GM23338 (cell line): Measurements from ENCODE around the gene PAPPA. TPM values are rescaled to one million over a fixed set of nuclear protein-coding genes. Genes with fewer than 3 reads are reported as not detected.

Source experiments
- ATAC-seq: fragments of 200-7000 bp; cut with Tn5 transposase; 3 replicates; pipeline ENCODE4 v1.9.1; 2020
- DNase-seq: peaks from one replicate; pipeline ENCODE4 v3.0.0-alpha.2; 2015; ENCODE audit warnings: low spot score
- H2AFZ ChIP-seq: fragments of 200-600 bp; sonication (generic); 2 replicates; pipeline ENCODE4 v1.8.0; 2016; ENCODE audit warnings: antibody characterized with exemption, mild to moderate bottlenecking, moderate library complexity
- H3F3A ChIP-seq: fragments of 200-600 bp; sonication (generic); replicated peaks from 2 replicates; pipeline ENCODE4 v1.8.0; 2017; ENCODE audit warnings: antibody characterized with exemption, mixed run types, low read depth
- H3K27ac ChIP-seq: fragments of 200-600 bp; sonication (generic); 2 replicates; pipeline ENCODE4 v1.6.1; 2016; ENCODE audit warnings: low read depth
- H3K27me3 ChIP-seq: fragments of 200-600 bp; sonication (generic); 2 replicates; pipeline ENCODE4 v1.8.0; 2016; ENCODE audit warnings: mild to moderate bottlenecking, mixed run types, moderate library complexity; ENCODE audit not compliant: insufficient read depth
- H3K36me3 ChIP-seq: fragments of 200-600 bp; sonication (generic); 2 replicates; pipeline ENCODE4 v1.8.0; 2016; ENCODE audit warnings: mild to moderate bottlenecking; ENCODE audit not compliant: insufficient read depth
- H3K4me1 ChIP-seq: fragments of 200-600 bp; sonication (generic); 2 replicates; pipeline ENCODE4 v1.8.0; 2016; ENCODE audit warnings: mild to moderate bottlenecking, moderate library complexity; ENCODE audit not compliant: insufficient read depth
- H3K4me2 ChIP-seq: fragments of 200-600 bp; sonication (generic); 2 replicates; pipeline ENCODE4 v1.7.1; 2017; ENCODE audit warnings: mixed run types
- H3K4me3 ChIP-seq: fragments of 200-600 bp; sonication (generic); 2 replicates; pipeline ENCODE4 v1.6.1; 2016; ENCODE audit warnings: mixed run types
- H3K79me2 ChIP-seq: fragments of 200-600 bp; sonication (generic); replicated peaks from 2 replicates; pipeline ENCODE4 v1.8.0; 2017; ENCODE audit warnings: mild to moderate bottlenecking; ENCODE audit not compliant: insufficient read depth
- H3K9me2 ChIP-seq: fragments of 200-600 bp; sonication (generic); 2 replicates; pipeline ENCODE4 v1.8.0; 2017; ENCODE audit not compliant: insufficient read depth
- H4K20me1 ChIP-seq: fragments of 200-600 bp; sonication (generic); replicated peaks from 2 replicates; pipeline ENCODE4 v1.8.0; 2017; ENCODE audit warnings: mild to moderate bottlenecking; ENCODE audit not compliant: insufficient read depth
- H3K27ac Mint-ChIP-seq: 2 replicates; pipeline ENCODE4 v1.8.0; 2020; ENCODE audit warnings: inconsistent platforms, mild to moderate bottlenecking, moderate library complexity, mixed read lengths
- H3K27me3 Mint-ChIP-seq: 3 replicates; pipeline ENCODE4 v1.8.0; 2022; ENCODE audit warnings: low read depth, mild to moderate bottlenecking, moderate library complexity, mixed read lengths, inconsistent platforms; ENCODE audit not compliant: insufficient read depth, poor library complexity
- H3K36me3 Mint-ChIP-seq: 3 replicates; pipeline ENCODE4 v1.8.0; 2021; ENCODE audit warnings: low read depth, mild to moderate bottlenecking, inconsistent platforms, moderate library complexity, mixed read lengths
- H3K4me1 Mint-ChIP-seq: 3 replicates; pipeline ENCODE4 v1.8.0; 2020; ENCODE audit warnings: mild to moderate bottlenecking, inconsistent platforms, mixed read lengths
- H3K4me3 Mint-ChIP-seq: 3 replicates; pipeline ENCODE4 v1.8.0; 2021; ENCODE audit warnings: moderate library complexity, mild to moderate bottlenecking, inconsistent platforms, mixed read lengths
- H3K9me3 Mint-ChIP-seq: 3 replicates; pipeline ENCODE4 v1.8.0; 2020; ENCODE audit warnings: moderate library complexity, mild to moderate bottlenecking, inconsistent platforms, mixed read lengths
- CREB1 ChIP-seq: fragments of 250-450 bp; sonication (Bioruptor Pico); IDR thresholded peaks from 2 replicates; pipeline ENCODE4 v1.5.0; 2020; ENCODE audit warnings: low read depth, mild to moderate bottlenecking, moderate library complexity
- CTCF ChIP-seq, 2 experiments: fragments of 200-600 bp in 1 of 2; sonication (generic) in 1 of 2; conservative IDR thresholded peaks; 2 replicates each; pipeline versions ENCODE4 v1.5.1 to v1.6.1; 2016 to 2017; ENCODE audit warnings: antibody characterized with exemption in 2 of 2, low read depth in 2 of 2, mild to moderate bottlenecking in 2 of 2, moderate library complexity in 1 of 2
- ETS1 ChIP-seq: IDR thresholded peaks from 2 replicates; pipeline ENCODE4 v1.6.1; 2016; ENCODE audit warnings: antibody characterized with exemption
- EZH2 ChIP-seq: fragments of 200-600 bp; sonication (generic); IDR thresholded peaks from one replicate; pipeline ENCODE4 v1.8.0; 2017; ENCODE audit warnings: antibody characterized with exemption, mild to moderate bottlenecking, low read depth; ENCODE audit not compliant: unreplicated experiment
- EZH2phosphoT487 ChIP-seq: fragments of 200-600 bp; sonication (generic); IDR thresholded peaks from one replicate; pipeline ENCODE4 v1.8.1; 2018; ENCODE audit warnings: antibody characterized with exemption; ENCODE audit not compliant: unreplicated experiment
- JUNB ChIP-seq: IDR thresholded peaks from one replicate; pipeline ENCODE4 v1.6.1; 2016; ENCODE audit warnings: antibody characterized with exemption; ENCODE audit not compliant: unreplicated experiment
- NANOG ChIP-seq: IDR thresholded peaks from 2 replicates; pipeline ENCODE4 v1.6.1; 2016; ENCODE audit warnings: antibody characterized with exemption, borderline replicate concordance
- POLR2AphosphoS5 ChIP-seq: IDR thresholded peaks from 2 replicates; pipeline ENCODE4 v1.6.1; 2016; ENCODE audit warnings: antibody characterized with exemption, low read depth
- REST ChIP-seq: IDR thresholded peaks from one replicate; pipeline ENCODE4 v1.6.1; 2018; ENCODE audit warnings: antibody characterized with exemption; ENCODE audit not compliant: unreplicated experiment
- STAT1 ChIP-seq: IDR thresholded peaks from one replicate; pipeline ENCODE4 v1.6.1; 2016; ENCODE audit warnings: antibody characterized with exemption; ENCODE audit not compliant: unreplicated experiment
- ZNF114 ChIP-seq: fragments of 250-450 bp; sonication (Bioruptor Pico); IDR thresholded peaks from 2 replicates; pipeline ENCODE4 v1.5.0; 2020; ENCODE audit warnings: mild to moderate bottlenecking, moderate library complexity
- ZNF331 ChIP-seq: fragments of 250-450 bp; sonication (Bioruptor Pico); IDR thresholded peaks from 2 replicates; pipeline ENCODE4 v1.5.0; 2020; ENCODE audit warnings: low read depth, mild to moderate bottlenecking, moderate library complexity
- ZNF462 ChIP-seq: fragments of 250-450 bp; sonication (Bioruptor Pico); IDR thresholded peaks from 2 replicates; pipeline ENCODE4 v1.5.0; 2020; ENCODE audit warnings: mild to moderate bottlenecking, moderate library complexity
- polyA plus RNA-seq: library from polyadenylated mRNA; unstranded; fragments of >200 nt; fragmentation: Nextera tagmentation; extraction: Ambion mirVana; gene quantifications from 2 replicates; pipeline ENCODE4 v1.2.1, GENCODE V29; 2016
- total RNA-seq: library from RNA; depleted of rRNA; stranded (reverse); fragments of >200 nt; shearing (Covaris generic); gene quantifications from 2 replicates; pipeline ENCODE4 v1.2.3, GENCODE V29; 2014

The PAPPA gene
- total and polyA plus RNA-seq, 2 experiments from 2014 or later, result 0.38 to 0.66 TPM

- Histone ChIP-seq H2AFZ (no peak overlapping the region), H3K27ac (no peak overlapping the region), H3K79me2 (no peaks in the 10 kb centered on the region), H3K4me2 (no peak overlapping the region), H3K4me1 (peaks cover 7% of the 10 kb centered on the region), H3F3A (no peaks in the 10 kb centered on the region), H3K4me3 (no peak overlapping the region), H4K20me1 (0 out of 2 replicates have a peak, but pooled peaks cover 3% of the 10 kb centered on the region), H3K9me2 (no peaks in the 10 kb centered on the region), H3K36me3 (no peaks in the 10 kb centered on the region), H3K27me3 (0 out of 2 replicates have a peak, but pooled peaks cover 4% of the 10 kb centered on the region)
- ATAC-seq (no peak), DNase-seq (no peak)
- Mint-ChIP-seq H3K9me3 (no peaks in the 10 kb centered on the region), H3K36me3 (no peaks in the 10 kb centered on the region), H3K27me3 (no peaks in the 10 kb centered on the region), H3K4me3 (no peak overlapping the region), H3K27ac (no peak overlapping the region), H3K4me1 (peaks cover 8% of the 10 kb centered on the region)
- TF ChIP-seq REST (no peak), EZH2 (no peak), CTCF (conservative IDR thresholded peaks at IDR 0.05; ENCODE audit: low read depth in 2 of 2) (no peak), POLR2AphosphoS5 (no peak), EZH2phosphoT487 (no peak), ZNF331 (CRISPR knock-in tag) (no peak), JUNB (no peak), ZNF462 (no peak), NANOG (no peak), STAT1 (no peak), ETS1 (no peak), CREB1 (no peak), ZNF114 (CRISPR knock-in tag) (no peak)
Observed at GRCh38 chr9:116147821-116148220, 5.8 kb upstream of the PAPPA start.
